ENCODE results near the gene NAP1L1. TPM values are rescaled to one million over a fixed set of nuclear protein-coding genes. Genes with fewer than 3 reads are reported as not detected.

The NAP1L1 gene
- total RNA-seq, 2 experiments from 2014 or later, result 646 to 654 TPM

DNA sequence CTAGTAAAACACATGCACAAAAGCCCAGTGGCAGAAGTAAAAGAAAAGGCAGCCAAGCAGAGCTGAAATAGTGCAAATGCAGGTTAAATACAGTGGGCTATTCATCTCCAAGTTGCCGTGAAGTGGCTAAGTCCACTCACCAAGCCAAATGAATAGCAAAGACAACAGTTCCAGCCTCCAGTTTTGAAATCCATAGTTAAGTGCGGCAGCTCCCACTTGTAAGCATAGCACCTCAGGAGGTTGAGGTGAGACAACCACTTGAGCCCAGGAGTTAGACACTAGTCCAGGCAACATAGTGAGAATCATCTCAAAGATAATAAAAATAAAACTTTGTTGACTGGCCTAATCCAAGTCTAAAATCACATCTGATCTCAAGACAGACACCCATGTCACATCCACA, 43.1 kb downstream of the NAP1L1 start:
- H3K36me3 Mint-ChIP-seq (ENCODE audit: low read depth), result peaks cover 7% of the 10 kb centered on the region
- no peaks in the 10 kb centered on the region for H3K9me3 Mint-ChIP-seq
- Histone ChIP-seq H3K4me1 (ENCODE audit: insufficient read depth, low read length) (peaks cover 5% of the 10 kb centered on the region), H3K36me3 (ENCODE audit: insufficient read depth, low read length) (no peaks in the 10 kb centered on the region), H3K27ac (ENCODE audit: low read depth in 1 of 2, low read length in 2 of 2) (no peak overlapping the region), H3K27me3 (ENCODE audit: control insufficient read depth in 1 of 2, insufficient read depth in 2 of 2, low read length in 2 of 2) (no peaks in the 10 kb centered on the region), H3K9me3 (ENCODE audit: control insufficient read depth in 1 of 2, insufficient read depth in 1 of 2, low read length in 2 of 2) (no peaks in the 10 kb centered on the region), H3K4me3 (ENCODE audit: low read length) (no peak overlapping the region)
- TF ChIP-seq, protein P1, sequence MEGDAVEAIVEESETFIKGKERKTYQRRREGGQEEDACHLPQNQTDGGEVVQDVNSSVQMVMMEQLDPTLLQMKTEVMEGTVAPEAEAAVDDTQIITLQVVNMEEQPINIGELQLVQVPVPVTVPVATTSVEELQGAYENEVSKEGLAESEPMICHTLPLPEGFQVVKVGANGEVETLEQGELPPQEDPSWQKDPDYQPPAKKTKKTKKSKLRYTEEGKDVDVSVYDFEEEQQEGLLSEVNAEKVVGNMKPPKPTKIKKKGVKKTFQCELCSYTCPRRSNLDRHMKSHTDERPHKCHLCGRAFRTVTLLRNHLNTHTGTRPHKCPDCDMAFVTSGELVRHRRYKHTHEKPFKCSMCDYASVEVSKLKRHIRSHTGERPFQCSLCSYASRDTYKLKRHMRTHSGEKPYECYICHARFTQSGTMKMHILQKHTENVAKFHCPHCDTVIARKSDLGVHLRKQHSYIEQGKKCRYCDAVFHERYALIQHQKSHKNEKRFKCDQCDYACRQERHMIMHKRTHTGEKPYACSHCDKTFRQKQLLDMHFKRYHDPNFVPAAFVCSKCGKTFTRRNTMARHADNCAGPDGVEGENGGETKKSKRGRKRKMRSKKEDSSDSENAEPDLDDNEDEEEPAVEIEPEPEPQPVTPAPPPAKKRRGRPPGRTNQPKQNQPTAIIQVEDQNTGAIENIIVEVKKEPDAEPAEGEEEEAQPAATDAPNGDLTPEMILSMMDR (IDR thresholded peaks at IDR 0.05), result no peak
- H3K4me3 Mint-ChIP-seq, result no peak overlapping the region
- CTCF ChIA-PET, result no interaction called here
- POLR2A ChIA-PET, result no interaction called here
- peaks cover 5% of the 10 kb centered on the region for H3K4me1 Mint-ChIP-seq (ENCODE audit: low read depth)
- no peaks in the 10 kb centered on the region for H3K27me3 Mint-ChIP-seq
- ATAC-seq (ENCODE audit: poor library complexity) (no peak), DNase-seq (no peak)
- H3K27ac Mint-ChIP-seq, result no peak overlapping the region
- intact Hi-C loops (cut with DNase I, micrococcal nuclease), result no loop called here

DNA sequence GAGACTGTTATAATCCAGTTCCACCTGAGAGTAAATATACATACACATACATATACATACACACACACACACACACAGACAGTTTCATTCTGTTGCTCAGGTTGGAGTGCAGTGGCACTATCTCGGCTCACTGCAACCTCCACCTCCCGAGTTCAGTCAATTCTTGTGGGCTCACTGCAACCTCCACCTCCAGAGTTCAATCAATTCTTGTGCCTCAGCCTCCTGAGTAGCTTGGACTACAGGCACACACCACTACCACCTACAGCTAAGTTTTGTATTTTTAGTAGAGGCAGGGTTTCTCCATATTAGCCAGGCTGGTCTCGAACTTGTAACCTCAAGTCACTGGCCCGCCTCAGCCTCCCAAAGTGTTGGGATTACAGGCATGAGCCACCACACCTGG, 44.0 kb downstream of the NAP1L1 start:
- POLR2A ChIA-PET, result no interaction called here
- H3K4me3 ChIP-seq (ENCODE audit: low read length), result no peak overlapping the region
- ATAC-seq (ENCODE audit: poor library complexity) (no peak), DNase-seq (no peak)
- no peaks in the 10 kb centered on the region for H3K9me3 ChIP-seq (ENCODE audit: control insufficient read depth in 1 of 2, insufficient read depth in 1 of 2, low read length in 2 of 2)
- H3K27ac Mint-ChIP-seq, result no peak overlapping the region
- H3K27me3 ChIP-seq (ENCODE audit: control insufficient read depth in 1 of 2, insufficient read depth in 2 of 2, low read length in 2 of 2), result no peaks in the 10 kb centered on the region
- H3K27ac ChIP-seq (ENCODE audit: low read depth in 1 of 2, low read length in 2 of 2), result no peak overlapping the region
- H3K36me3 Mint-ChIP-seq (ENCODE audit: low read depth), result peaks cover 4% of the 10 kb centered on the region
- CTCF ChIA-PET, result interaction anchor here (0.6 to 1.9 kb wide), 3 partner anchors 10 to 126 kb away, joined by 3 to 5 read pairs (median 3); no protein-coding TSS in a partner anchor
- peaks cover 5% of the 10 kb centered on the region for H3K4me1 Mint-ChIP-seq (ENCODE audit: low read depth)
- no peaks in the 10 kb centered on the region for H3K36me3 ChIP-seq (ENCODE audit: insufficient read depth, low read length)
- intact Hi-C loops (cut with DNase I, micrococcal nuclease), result no loop called here
- no peak overlapping the region for H3K4me3 Mint-ChIP-seq
- TF ChIP-seq, protein P1 (IDR thresholded peaks at IDR 0.05), result no peak
- H3K9me3 Mint-ChIP-seq, result no peaks in the 10 kb centered on the region
- peaks cover 5% of the 10 kb centered on the region for H3K4me1 ChIP-seq (ENCODE audit: insufficient read depth, low read length)
- H3K27me3 Mint-ChIP-seq, result no peaks in the 10 kb centered on the region

DNA sequence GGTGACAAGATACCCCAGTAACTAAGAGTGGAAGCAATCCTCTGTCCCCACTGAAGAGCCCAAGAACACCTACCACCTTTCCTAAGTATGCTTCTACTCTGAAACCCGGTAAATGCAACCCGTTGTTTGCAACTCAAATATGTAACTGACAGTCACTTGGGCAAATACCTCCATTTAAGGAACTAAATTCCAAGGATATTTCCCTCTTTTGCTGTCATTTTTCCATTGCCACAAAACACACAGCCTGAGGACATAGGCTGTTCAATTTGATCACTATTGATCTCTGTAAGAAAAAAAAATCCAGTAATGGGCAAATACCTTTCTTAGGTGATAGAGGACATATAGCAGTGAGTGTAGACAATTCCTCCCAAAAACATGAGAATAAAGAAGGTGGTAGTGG, 46.3 kb downstream of the NAP1L1 start:
- TF ChIP-seq, protein P1 (IDR thresholded peaks at IDR 0.05), result no peak
- Mint-ChIP-seq H3K4me3 (no peak overlapping the region), H3K9me3 (no peaks in the 10 kb centered on the region), H3K36me3 (ENCODE audit: low read depth) (no peaks in the 10 kb centered on the region), H3K4me1 (ENCODE audit: low read depth) (peaks cover 6% of the 10 kb centered on the region), H3K27ac (no peak overlapping the region), H3K27me3 (no peaks in the 10 kb centered on the region)
- ChIA-PET POLR2A (no interaction called here), CTCF (interaction anchor here (1.6 to 1.7 kb wide), 2 partner anchors 17 to 222 kb away, joined by 5 to 6 read pairs; no protein-coding TSS in a partner anchor)
- Histone ChIP-seq H3K4me1 (ENCODE audit: insufficient read depth, low read length) (peaks cover 5% of the 10 kb centered on the region), H3K4me3 (ENCODE audit: low read length) (no peak overlapping the region), H3K36me3 (ENCODE audit: insufficient read depth, low read length) (no peaks in the 10 kb centered on the region), H3K27ac (ENCODE audit: low read depth in 1 of 2, low read length in 2 of 2) (no peak overlapping the region), H3K27me3 (ENCODE audit: control insufficient read depth in 1 of 2, insufficient read depth in 2 of 2, low read length in 2 of 2) (no peaks in the 10 kb centered on the region), H3K9me3 (ENCODE audit: control insufficient read depth in 1 of 2, insufficient read depth in 1 of 2, low read length in 2 of 2) (no peaks in the 10 kb centered on the region)
- ATAC-seq (ENCODE audit: poor library complexity) (no peak), DNase-seq (no peak)
- intact Hi-C loops (cut with DNase I, micrococcal nuclease), result loop anchor here (5.0 to 10.0 kb wide), 6 partner anchors 221 to 1351 kb away; partner anchors contain the start of genes KRR1 (in 2 of the 2), CAPS2 (in 1 of the 2), GLIPR1 (in 1 of the 2) and GLIPR1L1 (in 1 of the 2)

All from CD4-positive, alpha-beta T cell (primary cell).